Mucosa of stomach (tissue), 1 donor: ENCODE measurements around the gene CABLES2.
A peak's percentile ranks its signal among the peaks of the same experiment; 100 is the strongest.
"Not testable (repeated sequence)": the region's sequence is repeated elsewhere in the genome, so short reads cannot be mapped to it uniquely, and the experiment has no call there.

Experiments used
- H3K27me3 ChIP-seq: one replicate; pipeline ENCODE4 v1.7.0; 2013; ENCODE audit warnings: mild to moderate bottlenecking, low read length; ENCODE audit not compliant: control insufficient read depth, insufficient read depth
- H3K36me3 ChIP-seq: one replicate; pipeline ENCODE4 v1.7.0; 2013; ENCODE audit warnings: low read length; ENCODE audit not compliant: control insufficient read depth, insufficient read depth
- H3K4me1 ChIP-seq: one replicate; pipeline ENCODE4 v1.7.0; 2013; ENCODE audit warnings: mild to moderate bottlenecking, low read length; ENCODE audit not compliant: control insufficient read depth, insufficient read depth
- H3K4me3 ChIP-seq: one replicate; pipeline ENCODE4 v1.7.0; 2013; ENCODE audit warnings: low read length
- H3K9ac ChIP-seq: one replicate; pipeline ENCODE4 v1.7.0; 2013; ENCODE audit warnings: mild to moderate bottlenecking, low read length, moderate library complexity
- H3K9me3 ChIP-seq: one replicate; pipeline ENCODE4 v1.7.0; 2013; ENCODE audit warnings: mild to moderate bottlenecking, low read length, moderate library complexity; ENCODE audit not compliant: control insufficient read depth
- donor health status: Pancreatic carcinoma.

The CABLES2 gene

DNA sequence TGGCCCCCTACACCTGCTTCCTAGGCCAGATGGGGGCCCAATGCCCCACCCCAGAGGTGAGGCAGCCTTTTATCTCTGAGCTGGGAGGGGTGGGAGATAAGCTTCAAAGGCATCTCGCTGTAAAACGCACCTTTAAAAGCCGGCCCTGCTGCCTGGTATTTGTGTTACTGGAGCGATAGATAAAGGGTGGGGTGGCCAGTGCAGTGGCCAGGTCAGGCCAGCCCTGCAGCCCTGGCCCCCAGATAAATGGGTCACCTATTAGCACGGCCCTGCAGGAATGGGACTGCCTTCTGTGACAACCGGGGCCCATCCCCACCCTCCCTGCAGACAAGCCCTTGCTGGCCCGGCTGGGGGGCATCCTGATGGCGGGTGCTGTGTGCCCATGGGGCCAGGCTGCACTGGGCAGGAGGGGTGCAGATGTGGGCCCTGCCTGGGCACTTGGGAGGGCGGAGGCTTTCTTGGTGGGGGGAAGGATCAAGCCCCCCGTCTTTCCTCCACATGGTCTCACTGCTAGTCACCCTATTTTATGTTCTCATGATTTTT is 23.3 kb upstream of the CABLES2 start:
- H3K27me3 ChIP-seq: peaks cover 14% of the 10 kb centered on the region
- peaks cover 57% of the 10 kb centered on the region for H3K4me1 ChIP-seq
- no peak overlapping the region for H3K4me3 ChIP-seq
- H3K36me3 ChIP-seq: no peaks in the 10 kb centered on the region
- H3K9ac ChIP-seq: no peak overlapping the region
- no peaks in the 10 kb centered on the region for H3K9me3 ChIP-seq

DNA sequence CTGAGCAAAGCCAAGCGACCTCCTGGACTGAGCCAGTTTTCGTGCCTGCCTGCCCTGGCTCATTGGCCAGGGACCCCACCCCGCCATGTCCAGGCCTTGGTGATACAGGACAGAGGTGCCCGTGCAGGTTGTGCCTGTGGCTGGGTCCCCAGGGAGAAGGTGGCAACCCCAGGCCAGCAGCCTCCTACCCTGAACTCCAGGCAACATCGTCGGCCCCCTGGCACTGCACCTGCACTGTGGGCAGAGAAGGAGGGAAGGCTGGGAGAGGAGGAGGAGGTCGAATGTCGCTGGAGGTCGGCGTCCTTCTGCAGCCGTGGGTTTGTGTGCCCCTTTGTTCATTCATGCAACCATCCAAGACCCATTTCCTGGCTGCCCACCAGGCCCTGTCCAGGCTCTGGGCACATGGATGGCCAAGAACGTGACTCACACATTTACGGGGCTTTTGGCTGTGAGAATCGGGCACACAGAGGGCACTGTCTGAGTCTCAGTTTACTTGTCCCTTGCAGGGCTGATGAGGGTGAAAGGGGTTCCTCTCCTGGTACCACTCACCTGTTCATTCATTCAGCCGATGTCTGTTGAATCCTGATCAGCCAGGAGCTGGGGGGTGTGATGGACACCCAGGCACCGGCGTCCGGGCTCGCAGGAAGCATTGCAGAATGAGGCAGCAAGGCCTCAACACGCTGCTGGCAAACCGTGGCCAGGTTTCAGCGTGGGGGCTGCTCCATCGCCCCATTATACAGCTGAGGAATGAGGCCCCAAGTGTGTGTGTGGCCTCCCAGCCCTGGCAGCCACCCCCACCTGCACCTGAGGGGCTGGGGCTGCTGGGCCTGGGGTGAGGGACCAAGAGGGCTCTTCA is 22.6 kb upstream of the CABLES2 start:
- Histone ChIP-seq H3K36me3 (no peaks in the 10 kb centered on the region), H3K4me3 (no peak overlapping the region), H3K9me3 (no peaks in the 10 kb centered on the region), H3K4me1 (peaks cover 58% of the 10 kb centered on the region), H3K9ac (no peak overlapping the region), H3K27me3 (peaks cover 7% of the 10 kb centered on the region)

GRCh38 chr20:62428396-62429295 is 21.6 kb upstream of the CABLES2 start:
- Histone ChIP-seq H3K4me1 (peaks cover 53% of the 10 kb centered on the region), H3K9ac (no peak overlapping the region), H3K9me3 (no peaks in the 10 kb centered on the region), H3K4me3 (no peak overlapping the region), H3K27me3 (peaks cover 4% of the 10 kb centered on the region), H3K36me3 (no peaks in the 10 kb centered on the region)

- Histone ChIP-seq H3K9ac (no peak overlapping the region), H3K4me3 (no peak overlapping the region), H3K36me3 (no peaks in the 10 kb centered on the region), H3K27me3 (peaks cover 8% of the 10 kb centered on the region), H3K4me1 (peaks cover 49% of the 10 kb centered on the region), H3K9me3 (no peaks in the 10 kb centered on the region)
These were observed 20.9 kb upstream of the CABLES2 start for GRCh38 chr20:62428002-62428372.

DNA sequence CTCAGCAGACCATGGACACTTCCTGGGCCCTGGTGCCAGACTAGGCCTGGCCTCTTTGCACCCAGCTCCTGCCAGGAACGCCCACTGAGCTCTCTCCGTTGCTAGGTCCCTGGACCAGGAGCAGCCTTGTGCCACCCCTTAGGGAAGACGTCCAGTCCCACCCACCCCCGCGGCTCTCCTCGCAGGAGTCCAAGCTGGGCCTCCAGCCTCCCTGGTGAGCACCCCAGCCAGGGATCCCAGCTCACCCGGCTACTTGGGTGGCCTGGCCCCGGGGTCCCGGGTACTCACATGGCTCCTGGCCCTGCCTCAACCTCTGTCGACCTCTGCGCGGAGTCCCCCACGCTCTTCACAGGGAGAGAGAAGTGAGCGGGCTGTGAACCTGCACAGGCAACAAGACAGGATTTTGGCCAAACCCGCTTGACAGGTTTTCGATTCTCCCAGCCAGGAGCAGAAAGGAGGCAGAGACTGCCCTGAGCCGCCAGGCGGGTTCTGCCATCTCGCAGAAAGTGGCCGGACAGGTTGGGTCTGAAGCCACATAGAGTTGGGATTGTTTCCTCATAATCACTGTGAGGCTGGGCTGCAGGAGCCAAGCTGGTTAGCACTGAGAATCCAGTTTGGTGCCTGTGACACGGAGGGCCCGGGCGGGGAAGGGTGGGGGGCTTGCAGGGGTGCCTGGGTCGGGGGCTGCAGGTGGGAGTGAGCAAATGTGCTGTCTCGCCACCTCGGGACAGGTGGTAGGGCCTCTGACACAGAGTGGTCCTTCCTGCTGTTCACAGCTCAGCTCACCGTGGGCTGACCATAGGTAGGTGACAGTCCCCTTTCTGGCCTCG is 20.3 kb upstream of the CABLES2 start, which contains the start of gene RBBP8NL:
RBBP8NL (minus strand) TSS at position 368 of the 830 bp plus-strand sequence. CDS start 7,892 bp downstream, outside the sequence.
- Histone ChIP-seq H3K27me3 (peaks cover 5% of the 10 kb centered on the region), H3K36me3 (no peaks in the 10 kb centered on the region), H3K4me3 (peak within 1 kb of the TSS; percentile 19), H3K9ac (peak within 1 kb of the TSS; percentile 34), H3K9me3 (no peaks in the 10 kb centered on the region), H3K4me1 (peaks cover 49% of the 10 kb centered on the region)

DNA sequence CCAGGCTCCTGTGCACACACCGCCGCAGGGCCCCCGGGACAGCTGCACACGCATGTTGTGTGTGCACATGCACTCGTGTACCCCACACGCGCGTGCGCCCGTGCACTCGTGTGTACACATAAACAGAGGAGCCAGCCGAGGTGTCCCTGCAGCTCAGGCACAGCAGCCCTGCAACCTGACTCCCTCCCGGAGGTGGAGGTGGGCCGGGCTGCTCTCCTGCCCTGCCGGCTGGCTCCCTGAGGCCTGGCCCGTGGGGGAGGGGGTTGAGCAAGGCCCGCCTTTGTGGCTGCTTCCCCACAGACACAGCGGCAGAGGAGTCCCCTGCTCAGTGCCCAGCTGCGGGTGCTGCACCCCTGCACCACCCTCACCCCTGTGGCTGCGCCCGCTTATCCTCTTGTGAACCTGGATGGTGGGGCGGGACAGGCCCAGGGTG is 19.6 kb upstream of the CABLES2 start:
- no peak overlapping the region for H3K9ac ChIP-seq

DNA sequence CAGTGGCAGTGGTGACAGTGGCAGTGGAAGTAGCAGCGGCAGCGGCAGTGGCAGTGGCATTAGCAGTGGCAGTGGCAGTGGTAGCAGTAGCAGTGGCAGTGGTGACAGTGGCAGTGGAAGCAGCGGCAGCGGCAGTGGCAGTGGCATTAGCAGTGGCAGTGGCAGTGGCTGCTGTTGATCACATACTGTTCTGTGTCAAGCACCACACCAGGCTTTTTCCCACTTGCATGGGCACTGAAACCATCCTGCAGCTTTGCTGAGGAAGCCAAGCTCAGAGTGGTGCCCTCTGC is 18.9 kb upstream of the CABLES2 start:
- H3K4me1 ChIP-seq: peaks cover 49% of the 10 kb centered on the region
- H3K27me3 ChIP-seq, H3K9me3 ChIP-seq, H3K36me3 ChIP-seq, H3K9ac ChIP-seq, H3K4me3 ChIP-seq: not testable (repeated sequence)

More for the DNA sequence above, 19.6 kb upstream of the CABLES2 start:
- peaks cover 5% of the 10 kb centered on the region for H3K27me3 ChIP-seq
- H3K4me1 ChIP-seq: peaks cover 49% of the 10 kb centered on the region
- H3K36me3 ChIP-seq: no peaks in the 10 kb centered on the region
- H3K9me3 ChIP-seq: no peaks in the 10 kb centered on the region
- peak overlapping the region; percentile 19 for H3K4me3 ChIP-seq

- no peaks in the 10 kb centered on the region for H3K9me3 ChIP-seq
- no peaks in the 10 kb centered on the region for H3K36me3 ChIP-seq
- no peak overlapping the region for H3K9ac ChIP-seq
- peaks cover 45% of the 10 kb centered on the region for H3K4me1 ChIP-seq
- H3K27me3 ChIP-seq: peaks cover 5% of the 10 kb centered on the region
- H3K4me3 ChIP-seq: no peak overlapping the region
These were observed 18.4 kb upstream of the CABLES2 start for GRCh38 chr20:62425281-62426058.

DNA sequence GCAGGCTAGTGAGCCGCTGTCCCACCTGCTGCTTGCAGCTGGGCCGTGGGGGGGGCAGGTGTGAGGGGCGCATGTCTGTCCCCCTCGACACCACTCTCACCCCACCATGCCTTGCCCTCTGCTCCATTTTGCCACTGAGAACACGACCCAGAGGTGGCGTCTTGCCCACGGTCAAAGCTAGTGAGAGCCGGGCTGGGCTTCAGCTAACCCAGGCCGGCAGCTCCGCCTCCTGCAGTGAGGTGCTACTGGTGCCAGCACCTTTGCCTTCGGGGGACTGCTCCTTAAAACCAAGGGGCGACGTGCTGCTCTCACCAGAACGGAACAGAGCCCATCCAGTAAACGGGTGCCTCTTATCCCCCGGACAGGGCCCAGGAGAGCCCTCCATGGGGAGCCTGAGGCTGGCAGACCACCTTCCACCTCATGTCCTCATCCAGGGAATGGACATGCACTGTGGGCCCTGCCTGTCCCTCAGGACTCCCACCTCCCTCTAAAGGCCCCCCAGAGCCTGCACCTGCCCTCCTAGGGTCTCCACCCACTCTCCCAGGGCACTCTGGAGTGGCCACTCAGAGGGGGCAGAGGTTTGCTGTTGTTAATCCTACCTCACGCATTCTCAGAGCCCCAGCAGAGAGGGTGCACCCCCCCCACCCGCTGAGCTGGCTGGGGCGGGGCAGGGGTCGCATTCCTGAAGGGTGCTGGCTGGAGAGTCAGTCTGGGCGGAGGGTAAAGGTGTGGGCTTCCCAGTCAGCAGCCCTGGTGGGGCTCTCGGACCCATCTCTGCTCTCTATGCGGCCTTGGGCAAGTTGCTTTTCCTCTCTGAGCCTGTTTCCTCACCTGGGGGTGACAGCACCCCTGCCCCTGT is 17.4 kb upstream of the CABLES2 start:
- peaks cover 5% of the 10 kb centered on the region for H3K27me3 ChIP-seq
- H3K4me3 ChIP-seq: no peak overlapping the region
- no peak overlapping the region for H3K9ac ChIP-seq
- no peaks in the 10 kb centered on the region for H3K9me3 ChIP-seq
- H3K36me3 ChIP-seq: no peaks in the 10 kb centered on the region
- peaks cover 35% of the 10 kb centered on the region for H3K4me1 ChIP-seq

DNA sequence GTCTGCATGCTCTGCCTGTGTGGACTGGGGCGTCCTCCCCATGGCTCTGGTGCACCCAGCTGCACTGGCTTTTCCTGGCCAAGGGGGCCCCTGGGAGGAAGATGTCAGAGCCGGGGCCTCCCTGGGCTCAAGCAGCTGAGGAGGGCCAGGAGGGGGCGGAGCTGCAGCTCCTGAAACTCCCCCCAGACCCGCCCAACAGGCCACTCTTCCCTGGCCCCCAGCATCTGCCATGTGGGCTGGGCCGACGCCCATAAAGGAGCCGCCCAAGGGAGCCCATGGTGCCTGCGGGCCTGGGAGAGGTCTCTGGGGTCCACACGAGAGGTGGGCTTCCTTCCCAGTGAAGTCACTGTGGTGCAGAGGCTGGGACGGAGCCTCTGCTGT is 16.2 kb upstream of the CABLES2 start:
- Histone ChIP-seq H3K36me3 (no peaks in the 10 kb centered on the region), H3K9me3 (no peaks in the 10 kb centered on the region), H3K4me1 (peaks cover 24% of the 10 kb centered on the region), H3K27me3 (peaks cover 5% of the 10 kb centered on the region), H3K9ac (no peak overlapping the region), H3K4me3 (no peak overlapping the region)
